ENCODE data around the gene SPEF1.

Gene SPEF1

GRCh38 chr20:3744806-3745685 is 36.2 kb downstream of the SPEF1 start:
- DNase-seq = peak in 1 of 2 experiments; percentile 38

- no peak for DNase-seq
Observed at GRCh38 chr20:3744037-3744436, 37.2 kb downstream of the SPEF1 start.

- no peak for DNase-seq
Observed at GRCh38 chr20:3743251-3743650, 38.0 kb downstream of the SPEF1 start.

GRCh38 chr20:3741836-3742458 is 39.3 kb downstream of the SPEF1 start:
- no peak for DNase-seq

- no peak for DNase-seq
Observed at GRCh38 chr20:3740615-3741301, 40.5 kb downstream of the SPEF1 start.

GRCh38 chr20:3739926-3740451 is 41.3 kb downstream of the SPEF1 start:
- DNase-seq = no peak

GRCh38 chr20:3739054-3739925 is 42.0 kb downstream of the SPEF1 start:
- no peak for DNase-seq

GRCh38 chr20:3738111-3739053 is 42.9 kb downstream of the SPEF1 start:
- no peak for DNase-seq

GRCh38 chr20:3735768-3736167 is 45.5 kb downstream of the SPEF1 start:
- DNase-seq = no peak

GRCh38 chr20:3734111-3734843 is 47.0 kb downstream of the SPEF1 start:
- DNase-seq = no peak

GRCh38 chr20:3733119-3733995 is 47.9 kb downstream of the SPEF1 start:
- no peak for DNase-seq

GRCh38 chr20:3732327-3733118 is 48.7 kb downstream of the SPEF1 start, which contains the start of gene HSPA12B:
TSS of gene HSPA12B (plus strand) at chr20:3732685. CDS start at chr20:3738675, 5,990 bp downstream.
- DNase-seq = no peak

- no peak for DNase-seq
Observed at GRCh38 chr20:3731944-3732326, 49.3 kb downstream of the SPEF1 start.

- no peak for DNase-seq
Observed at GRCh38 chr20:3730803-3731672, 50.2 kb downstream of the SPEF1 start.

- no peak for DNase-seq
Observed at GRCh38 chr20:3729811-3730540, 51.3 kb downstream of the SPEF1 start.

- no peak for DNase-seq
Observed at GRCh38 chr20:3729378-3729777, 51.9 kb downstream of the SPEF1 start.

GRCh38 chr20:3728876-3729275 is 52.4 kb downstream of the SPEF1 start:
- no peak for DNase-seq
